IPS DF 4.7 (cell line): Measurements from ENCODE around the gene PAIP2.
"Not testable (repeated sequence)": the region's sequence is repeated elsewhere in the genome, so short reads cannot be mapped to it uniquely, and the experiment has no call there.

Source experiments
- DNase-seq: peaks from one replicate; pipeline ENCODE4 v3.0.0-alpha.2; 2013; ENCODE audit warnings: low spot score; ENCODE audit errors: extremely low read depth

PAIP2 gene, protein sequence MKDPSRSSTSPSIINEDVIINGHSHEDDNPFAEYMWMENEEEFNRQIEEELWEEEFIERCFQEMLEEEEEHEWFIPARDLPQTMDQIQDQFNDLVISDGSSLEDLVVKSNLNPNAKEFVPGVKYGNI

DNA sequence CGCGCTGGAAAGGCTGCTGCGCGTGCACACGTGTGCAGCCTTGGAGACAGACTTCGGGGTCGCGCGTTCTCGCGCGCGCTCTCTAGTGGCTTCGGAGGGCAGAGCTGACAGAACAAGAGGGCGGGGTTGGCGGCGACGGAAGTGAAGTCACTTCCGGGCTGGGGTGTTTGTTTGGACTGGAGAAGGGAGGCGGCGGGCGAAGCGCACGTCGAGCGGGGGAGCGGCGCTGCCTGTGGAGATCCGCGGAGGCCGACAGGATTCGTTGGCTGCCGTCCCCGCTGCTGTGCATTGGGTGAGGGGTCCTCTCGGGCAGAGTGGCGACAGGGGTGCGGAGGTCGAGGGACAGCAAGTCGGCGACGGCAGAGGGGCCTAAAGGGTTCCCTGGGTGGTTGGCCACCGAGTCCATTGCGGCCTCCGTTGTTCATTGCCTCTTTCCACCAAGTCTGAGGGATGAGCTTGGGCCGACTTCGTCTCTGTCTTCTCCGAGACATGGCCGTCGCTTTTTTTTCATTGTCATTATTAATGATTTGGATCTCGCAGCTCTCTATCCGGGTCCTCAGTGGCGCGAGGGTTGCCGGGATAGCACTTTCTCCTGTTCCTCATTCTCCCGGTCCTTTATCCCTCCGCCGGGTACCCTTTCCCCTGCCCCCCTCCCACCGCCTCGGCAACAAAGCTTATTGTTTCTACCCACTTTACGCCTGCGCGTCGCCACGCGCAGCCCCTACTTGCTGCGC, at the start of gene PAIP2:
PAIP2 (plus strand) TSS at position 166 of the 734 bp plus-strand sequence. CDS start 21,931 bp downstream, outside the sequence.
- peak; percentile 95 for DNase-seq

DNA sequence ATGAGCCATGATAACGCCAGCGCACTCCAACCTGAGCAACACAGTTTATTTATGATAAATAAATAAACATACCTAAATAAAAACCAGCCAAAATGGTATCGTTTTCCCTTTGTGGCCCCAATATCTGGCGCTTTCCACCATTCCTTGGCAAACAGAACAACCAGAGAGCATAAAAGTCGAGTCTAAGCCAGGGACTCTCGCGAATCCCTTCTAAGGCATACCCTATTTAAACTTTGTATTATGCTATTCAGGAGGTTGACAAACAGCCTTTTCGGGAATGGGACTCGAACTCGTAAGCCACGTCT, 48.5 kb upstream of the PAIP2 start:
- DNase-seq, result no peak

DNA sequence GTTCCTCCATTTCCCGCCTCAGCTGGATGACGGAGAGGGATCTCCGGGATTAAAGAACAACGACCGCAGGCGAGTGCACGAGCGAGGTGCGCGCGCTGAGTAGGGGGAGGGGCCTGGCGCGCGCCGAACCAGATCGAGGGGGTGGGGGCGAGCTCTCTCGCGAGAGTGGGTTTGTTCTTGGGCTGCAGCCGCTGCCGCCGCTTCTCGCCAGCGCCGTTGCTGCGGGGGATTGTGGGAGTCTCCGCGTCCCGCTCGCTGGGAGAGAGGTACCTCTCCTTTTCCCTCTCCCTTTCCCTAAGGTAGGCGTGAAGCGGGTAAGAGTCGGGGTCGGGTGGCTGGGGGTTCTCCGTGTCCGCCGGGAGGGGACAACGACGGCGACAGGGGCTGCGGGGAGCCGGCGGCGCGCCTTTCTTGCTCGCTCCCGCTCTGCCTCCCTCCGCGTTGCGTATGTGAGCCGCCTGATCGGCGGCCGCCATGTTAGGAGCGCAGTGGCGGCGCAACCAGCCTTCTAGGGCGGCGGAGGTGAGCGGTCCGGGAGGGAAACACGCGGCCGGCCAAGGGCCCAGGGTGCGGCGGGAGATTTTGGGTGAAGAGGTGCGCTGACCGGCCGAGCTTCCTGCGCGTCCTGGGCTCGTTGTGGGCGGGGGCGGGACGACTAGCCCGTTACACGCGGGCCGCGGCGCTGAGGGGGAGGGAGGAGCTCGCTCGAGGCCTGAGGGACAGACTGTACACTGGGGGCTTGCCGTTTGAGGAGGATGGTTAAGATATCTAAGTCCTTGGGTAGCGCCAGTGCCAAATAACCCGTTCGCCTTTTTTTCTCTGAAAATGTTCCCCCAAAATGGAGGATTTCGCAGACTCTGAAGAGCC, 47.9 kb upstream of the PAIP2 start, which contains the start of gene MATR3:
MATR3 (plus strand) TSS at position 234 of the 867 bp plus-strand sequence. CDS start 13,676 bp downstream, outside the sequence.
- DNase-seq, result peak; percentile 66

DNA sequence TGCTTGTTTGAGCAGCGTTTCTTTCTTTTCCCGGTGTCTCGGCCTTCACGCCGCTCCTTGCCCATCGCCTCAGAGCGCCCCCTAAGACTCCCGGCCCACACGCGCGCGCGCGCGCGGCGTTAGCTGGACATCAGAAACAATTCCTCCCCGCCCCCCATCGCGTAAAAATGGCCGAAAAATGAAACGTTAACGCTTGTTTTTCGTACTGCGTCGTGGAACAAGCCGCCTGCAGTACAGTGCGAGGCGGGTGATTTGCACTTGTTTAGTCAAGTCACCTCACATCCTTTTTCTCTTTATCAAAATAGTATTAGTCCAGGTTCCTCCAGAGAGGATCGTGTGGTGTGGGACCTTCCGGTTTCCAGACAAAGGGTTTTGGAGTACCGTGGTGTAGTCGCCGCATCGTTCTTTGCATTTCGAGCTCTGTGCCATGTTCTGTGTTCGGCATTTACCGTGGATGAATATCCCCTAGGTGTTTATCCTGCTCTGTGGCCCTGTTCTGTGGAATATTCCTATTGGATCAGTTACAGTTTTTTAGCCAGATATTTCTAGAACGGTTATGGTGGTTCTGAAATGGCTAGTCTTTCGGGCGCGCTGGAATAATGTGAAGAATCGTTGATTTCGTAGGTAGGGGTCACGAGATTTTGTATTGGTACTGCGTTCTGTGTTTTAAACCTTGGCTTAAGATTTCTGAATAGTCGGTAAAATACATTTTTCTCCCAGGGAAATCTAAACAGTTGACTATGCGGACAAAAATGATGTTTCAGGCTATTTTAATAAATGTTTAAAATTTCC, 47.1 kb upstream of the PAIP2 start:
- DNase-seq, result no peak

DNA sequence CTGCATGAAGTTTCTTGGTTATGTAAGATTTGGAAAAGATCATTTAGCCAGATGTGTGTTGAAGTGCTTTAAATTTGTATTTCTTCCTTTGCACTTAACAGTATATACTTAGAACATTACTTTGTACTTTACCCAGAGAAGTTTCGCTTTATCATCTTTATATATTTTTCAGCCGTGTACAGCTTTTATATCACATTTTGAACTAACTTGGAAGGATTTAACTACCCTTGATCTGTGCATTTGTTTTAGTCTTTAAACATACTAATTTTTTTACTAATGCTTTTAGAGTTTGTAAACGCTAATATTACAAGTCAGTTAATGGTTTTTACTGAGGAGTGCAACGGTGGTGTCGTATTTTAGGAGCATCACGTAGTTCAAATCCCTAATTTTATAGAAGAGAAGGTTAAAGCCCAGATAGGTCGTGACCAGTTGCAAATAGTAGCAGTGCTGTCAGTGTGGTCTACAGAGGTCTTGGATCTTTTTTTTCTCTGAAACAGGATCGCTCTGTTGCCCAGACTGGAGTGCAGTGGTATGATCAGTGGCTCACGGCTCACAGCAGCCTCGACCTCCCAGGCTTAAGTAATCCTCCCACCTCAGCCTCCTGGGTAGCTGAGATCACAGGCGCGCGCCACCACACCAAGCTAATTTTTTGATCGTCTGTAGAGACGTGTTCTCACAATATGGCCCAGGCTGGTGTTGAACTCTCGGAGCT, 46.2 kb upstream of the PAIP2 start:
- DNase-seq, result no peak

DNA sequence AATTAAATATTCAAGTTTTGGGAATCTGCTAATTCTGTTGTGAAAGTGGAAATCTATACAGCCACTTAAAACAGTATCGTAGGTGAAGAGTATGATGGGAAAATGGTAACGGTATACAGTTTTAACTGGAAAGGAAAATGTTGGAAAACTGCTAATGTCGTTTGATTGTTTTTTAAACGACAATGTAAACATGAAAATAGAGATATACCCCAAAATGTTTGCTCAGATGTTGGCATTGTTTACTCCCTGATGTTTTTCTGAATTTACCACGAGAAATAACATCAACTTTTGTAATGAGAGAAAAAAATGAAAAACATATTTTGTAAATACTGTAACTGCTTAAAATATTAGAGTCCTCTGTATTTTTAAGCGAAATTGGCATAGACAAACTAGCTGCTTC, 45.5 kb upstream of the PAIP2 start:
- DNase-seq, result no peak

DNA sequence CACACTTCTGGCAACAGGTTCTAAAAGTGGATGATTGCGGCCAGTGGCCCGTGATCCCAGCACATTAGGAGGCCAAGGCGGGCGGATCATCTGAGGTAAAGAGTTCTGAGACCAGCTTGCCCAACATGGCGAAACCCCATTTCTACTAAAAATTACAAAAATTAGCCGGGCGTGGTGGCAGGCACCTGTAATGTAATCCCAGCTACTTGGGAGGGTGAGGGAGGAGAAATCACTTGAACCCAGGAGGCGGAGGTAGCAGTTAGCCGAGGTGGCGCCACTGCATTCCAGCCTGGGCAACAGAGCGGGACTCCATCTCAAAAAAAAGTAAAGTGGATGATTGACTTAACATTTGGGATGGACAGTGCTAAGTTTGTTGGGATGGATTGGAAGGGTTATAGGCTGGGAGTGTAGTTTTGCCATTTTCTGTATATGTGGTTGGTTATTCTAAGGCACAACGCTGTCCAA, 44.8 kb upstream of the PAIP2 start:
- no peak for DNase-seq

DNA sequence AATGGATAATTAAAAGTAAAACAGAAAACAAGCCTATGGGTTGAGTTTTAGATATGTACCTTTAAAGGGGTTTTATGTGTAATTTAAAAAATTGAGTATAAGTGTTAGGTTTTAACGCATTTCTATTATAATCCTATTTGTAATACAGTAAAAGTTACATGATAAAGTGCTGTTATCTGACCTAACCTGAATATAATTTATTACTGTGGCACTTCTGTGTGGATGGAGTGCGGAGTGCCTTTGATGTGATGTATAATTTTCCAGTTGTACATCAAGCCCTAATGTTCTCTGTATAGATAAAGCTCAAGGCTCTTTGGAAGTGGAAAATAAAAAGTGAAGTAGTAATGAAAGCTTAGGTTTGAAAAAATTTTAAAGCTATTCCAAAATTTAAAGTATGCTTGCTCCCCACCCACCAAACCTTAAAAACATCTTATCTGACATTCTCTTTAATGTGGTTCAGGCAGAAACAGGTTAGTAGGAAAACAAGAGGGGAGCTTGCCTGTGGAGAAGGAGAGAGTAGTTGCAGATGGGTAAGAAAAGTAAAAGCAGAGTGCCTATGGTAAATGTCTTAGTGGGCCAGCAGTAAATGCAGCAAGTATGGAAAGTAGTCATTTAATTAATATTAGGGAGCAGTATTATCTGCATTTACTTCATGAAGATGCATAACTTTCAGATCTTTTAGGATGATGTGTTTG, 44.1 kb upstream of the PAIP2 start:
- DNase-seq, result no peak

DNA sequence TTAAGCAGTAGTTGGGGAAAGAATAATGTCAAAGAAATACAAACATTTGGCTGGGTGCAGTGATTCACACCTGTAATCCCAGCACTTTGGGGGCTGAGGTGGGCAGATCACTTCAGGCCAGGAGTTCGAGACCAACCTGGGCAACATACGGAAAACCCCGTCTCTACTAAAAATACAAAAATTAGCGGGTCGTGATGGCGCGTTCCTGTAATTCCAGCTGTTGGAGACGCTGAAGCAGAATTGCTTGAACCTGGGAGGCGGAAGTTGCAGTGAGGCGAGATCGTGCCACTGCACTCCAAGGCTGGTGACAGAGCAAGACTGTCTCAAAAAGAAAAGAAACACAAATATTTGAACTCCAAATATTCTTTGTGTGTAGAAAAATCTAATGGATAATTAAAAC, 43.4 kb upstream of the PAIP2 start:
- no peak for DNase-seq

DNA sequence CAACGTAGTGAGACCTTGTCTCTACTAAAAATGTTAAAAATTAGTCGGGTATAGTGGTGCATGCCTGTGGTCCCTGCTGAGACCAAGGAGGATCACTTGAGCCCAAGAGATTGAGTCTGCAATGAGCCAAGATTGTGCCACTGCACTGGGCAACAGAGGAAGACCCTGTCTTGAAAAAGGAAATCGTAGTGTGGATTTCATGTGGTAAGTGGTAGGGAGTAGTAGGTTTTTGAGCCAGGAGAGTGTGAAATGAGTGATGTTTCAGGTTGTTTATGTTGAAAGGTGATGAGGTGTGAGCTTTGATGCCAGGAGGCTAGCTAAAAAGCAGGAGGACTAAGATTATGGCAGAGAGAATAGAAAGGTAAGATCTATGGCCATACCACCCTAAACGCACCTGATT, 42.2 kb upstream of the PAIP2 start:
- no peak for DNase-seq

DNA sequence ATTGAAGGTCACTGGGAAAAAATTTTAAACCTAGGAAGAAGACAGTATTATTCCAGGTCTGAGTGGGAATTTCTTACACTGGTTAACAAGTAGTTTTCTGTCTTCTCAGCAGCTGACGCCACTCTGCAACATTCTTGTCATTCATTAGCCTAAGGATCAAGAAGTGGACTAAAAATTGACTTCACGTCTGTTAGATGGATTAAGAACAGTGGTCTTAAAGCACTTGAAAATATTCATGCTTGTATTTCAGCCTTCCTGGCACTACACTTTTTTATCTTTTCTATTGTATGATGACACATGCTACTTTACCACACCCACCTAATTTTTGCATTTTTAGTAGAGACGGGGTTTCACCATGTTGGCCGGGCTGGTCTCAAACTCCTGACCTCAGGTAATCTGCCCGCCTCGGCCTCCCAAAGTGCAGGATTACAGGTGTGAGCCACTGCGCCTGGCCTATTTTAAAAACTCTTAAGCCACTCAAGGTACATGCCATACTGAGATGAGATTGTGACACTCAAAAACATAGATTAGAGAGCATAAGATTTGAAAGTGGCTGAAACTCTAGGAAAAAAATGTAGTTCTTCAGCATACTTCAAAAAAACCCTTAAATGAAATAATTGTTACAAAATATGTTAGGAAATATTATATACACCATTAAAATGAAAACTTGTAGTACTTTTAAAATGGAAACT, 39.7 kb upstream of the PAIP2 start:
- no peak for DNase-seq

DNA sequence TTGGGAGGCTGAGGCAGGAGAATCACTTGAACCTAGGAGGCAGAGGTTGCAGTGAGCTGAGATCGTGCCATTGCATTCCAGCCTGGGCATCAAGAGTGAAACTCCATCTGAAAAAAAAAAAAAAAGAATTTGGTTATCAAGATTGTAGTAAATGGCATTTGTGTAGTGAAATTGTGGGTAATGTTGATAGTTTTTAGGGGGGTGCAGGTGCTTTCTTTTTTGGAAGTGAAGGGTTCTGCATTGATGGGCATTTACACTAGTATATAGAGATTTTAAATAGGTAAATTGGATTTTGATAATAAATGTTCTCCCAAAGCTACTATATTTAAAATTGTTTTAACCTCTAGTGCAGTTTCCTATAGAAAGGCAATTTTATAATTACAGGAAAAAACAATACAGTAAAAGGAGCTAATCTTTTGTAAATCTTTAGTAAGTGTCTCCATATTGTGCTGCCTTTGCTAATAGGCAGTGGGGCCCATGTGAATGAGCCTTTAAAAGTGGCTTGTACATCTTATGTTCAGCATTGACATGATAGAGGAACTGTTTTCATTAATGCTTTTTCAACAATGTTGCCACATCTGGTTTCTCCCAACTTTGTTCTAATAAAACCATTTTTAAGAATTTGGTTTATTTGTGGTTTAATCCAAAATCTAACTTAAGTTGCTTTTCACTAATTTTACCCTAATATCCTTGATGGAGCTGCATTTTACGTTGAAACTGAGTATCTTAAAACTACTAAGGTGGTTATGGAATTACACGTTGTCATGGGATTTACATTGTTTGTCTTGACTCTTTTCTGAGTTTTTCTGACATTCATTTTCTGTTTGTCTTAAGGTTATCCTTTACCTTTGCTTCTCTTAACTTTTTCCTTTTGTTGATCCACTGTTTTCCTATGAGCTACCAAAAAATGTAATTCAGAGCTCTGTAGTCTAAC, 37.0 kb upstream of the PAIP2 start:
- no peak for DNase-seq

DNA sequence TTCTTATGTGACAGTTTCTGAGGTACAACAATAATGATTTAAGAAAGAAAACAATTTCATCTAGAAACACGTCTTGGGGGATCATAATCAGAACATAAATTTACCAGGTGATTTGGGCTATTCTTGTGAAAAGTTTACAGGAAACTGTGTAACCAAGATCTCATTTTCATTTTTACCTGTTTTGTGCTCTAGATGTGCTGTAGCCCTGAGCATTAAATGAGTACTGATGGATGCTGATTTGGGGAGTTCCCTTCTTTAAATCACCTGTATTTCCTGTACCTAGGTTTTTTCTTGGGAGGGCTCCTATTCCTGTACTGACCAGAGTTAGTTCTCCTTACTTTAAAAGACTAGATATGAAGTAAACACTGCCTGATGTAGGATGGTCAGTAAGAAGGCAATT, 35.5 kb upstream of the PAIP2 start:
- no peak for DNase-seq

DNA sequence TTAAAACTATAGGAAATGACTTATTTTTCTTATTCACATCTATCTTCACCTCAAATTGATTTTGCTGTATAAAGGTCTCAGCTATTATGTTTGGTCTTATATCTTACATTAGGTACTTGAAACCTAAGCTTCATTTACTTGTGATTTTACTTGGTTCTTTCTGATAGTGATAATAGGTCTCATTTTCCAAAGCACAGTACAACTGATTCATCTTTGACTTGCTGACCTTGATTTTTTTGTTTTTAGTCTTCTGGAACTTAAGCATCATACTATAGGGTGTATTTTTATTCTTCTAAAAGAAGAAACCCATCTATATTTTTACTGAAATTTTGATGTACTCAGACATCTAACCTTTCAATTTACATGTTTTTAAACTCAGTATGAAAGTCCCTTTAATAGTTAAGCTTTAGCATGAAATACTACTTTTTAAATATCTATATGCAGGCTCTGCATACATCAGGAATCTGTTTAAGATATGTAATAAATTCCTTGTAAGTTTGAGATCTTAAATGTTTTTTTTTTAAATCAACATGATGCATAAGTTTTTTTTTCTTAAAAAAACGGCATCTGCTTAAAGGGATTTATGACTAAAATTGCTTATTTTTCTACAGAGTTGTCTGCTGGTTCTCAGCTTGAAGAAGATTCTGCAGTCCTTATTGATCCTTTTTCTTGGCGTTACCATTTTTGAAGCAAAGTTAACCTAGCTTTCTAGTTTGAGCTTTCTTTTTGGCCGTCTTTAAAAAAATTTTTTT, 34.9 kb upstream of the PAIP2 start:
- DNase-seq, result no peak

DNA sequence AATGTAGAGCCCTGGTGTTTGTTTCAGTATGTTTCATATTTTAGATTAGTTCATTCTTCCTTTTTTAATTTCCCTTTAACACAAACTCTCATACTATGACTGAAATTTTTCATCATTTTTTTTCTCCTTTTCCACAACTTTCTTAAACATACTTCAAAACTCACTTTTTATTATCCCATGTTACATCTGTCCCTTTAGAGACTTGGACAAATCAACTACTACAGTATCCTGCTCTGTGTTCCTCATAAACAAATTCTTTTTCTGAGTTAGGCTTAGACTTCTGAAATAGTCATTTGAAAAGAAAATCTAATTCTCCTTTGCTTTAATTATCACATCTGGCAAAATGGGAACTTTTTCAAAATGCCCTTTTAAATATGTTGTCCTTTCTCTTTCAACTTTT, 32.9 kb upstream of the PAIP2 start:
- DNase-seq, result no peak

DNA sequence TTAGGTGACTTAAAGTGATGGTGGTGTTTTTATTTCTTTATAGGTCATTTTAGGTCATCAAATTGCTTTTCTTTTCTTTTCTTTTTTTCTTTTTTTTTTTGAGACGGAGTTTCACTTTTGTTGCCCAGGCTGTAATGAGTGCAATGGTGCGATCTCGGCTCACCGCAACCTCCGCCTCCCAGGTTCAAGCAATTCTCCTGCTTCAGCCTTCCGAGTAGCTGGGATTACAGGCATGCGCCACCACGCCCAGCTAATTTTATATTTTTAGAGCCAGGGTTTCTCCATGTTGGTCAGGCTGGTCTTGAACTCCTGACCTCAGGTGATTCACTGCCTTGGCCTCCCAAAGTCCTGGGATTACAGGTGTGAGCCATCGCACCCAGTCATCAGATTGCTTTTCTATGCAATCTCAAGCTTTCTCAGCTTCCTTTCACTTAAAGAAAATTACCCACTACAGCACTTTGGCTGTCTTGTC, 30.9 kb upstream of the PAIP2 start:
- not testable (repeated sequence) for DNase-seq

DNA sequence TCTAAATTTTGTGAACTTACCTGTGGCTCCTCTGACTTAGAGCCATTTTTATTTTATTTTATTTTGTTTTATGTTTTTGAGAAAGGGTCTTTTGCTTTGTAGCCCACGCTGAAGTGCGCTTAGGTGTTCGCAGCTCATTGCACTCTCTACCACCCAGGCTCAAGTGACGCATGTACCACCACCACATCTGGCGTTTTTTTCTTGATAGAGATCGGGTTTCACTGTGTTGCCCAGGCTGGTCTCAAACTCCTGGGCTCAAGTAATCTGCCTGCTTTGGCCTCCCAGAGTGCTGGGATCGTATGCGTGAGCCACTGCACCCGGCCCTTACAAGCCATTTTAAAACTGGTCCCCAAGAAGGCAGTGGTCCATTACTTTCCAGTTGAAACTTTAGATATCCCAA, 29.6 kb upstream of the PAIP2 start:
- DNase-seq, result no peak

DNA sequence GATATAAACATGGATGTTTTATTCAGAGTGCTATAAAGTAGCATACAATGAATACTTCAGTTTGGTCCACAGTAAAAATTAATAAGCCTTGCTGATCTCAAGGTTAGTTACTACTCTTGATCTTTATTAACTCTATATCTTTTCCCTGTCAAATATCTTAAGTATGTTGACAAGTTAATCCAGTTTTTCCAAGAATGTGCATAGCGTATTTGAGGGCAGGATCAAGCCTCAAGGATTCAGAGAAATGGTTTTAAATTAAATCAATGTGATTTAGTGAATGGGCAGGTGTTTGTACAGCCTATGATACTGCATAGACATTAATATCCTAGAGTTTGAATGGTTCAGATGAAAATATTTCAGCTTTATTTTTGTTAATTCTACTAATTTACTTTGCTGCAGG, 27.4 kb upstream of the PAIP2 start:
- no peak for DNase-seq
